ENCODE measurements around the gene CDS2.

DNA sequence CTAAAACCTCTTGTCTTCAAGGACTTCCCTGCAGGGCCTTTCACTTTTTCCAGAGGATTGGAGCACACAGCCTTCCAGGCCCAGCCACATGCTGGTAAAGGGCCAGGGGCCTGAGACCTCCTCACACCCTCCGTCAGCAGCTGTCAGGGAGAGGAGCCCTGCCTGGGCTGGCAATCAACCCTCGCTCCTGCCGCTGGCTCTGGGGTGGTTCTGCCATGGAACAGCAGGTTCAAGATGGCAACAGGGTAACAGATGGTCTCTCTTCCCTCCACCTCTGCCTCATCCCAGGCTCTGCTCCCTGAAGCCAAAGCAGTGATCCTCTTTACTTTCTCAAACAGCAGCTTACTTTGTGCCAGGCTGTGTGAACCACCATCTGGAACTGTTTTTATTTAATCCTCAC, 30.9 kb upstream of the CDS2 start:
- TF ChIP-seq, protein P1, sequence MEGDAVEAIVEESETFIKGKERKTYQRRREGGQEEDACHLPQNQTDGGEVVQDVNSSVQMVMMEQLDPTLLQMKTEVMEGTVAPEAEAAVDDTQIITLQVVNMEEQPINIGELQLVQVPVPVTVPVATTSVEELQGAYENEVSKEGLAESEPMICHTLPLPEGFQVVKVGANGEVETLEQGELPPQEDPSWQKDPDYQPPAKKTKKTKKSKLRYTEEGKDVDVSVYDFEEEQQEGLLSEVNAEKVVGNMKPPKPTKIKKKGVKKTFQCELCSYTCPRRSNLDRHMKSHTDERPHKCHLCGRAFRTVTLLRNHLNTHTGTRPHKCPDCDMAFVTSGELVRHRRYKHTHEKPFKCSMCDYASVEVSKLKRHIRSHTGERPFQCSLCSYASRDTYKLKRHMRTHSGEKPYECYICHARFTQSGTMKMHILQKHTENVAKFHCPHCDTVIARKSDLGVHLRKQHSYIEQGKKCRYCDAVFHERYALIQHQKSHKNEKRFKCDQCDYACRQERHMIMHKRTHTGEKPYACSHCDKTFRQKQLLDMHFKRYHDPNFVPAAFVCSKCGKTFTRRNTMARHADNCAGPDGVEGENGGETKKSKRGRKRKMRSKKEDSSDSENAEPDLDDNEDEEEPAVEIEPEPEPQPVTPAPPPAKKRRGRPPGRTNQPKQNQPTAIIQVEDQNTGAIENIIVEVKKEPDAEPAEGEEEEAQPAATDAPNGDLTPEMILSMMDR (IDR thresholded peaks at IDR 0.05) = no peak
- TF ChIP-seq EP300 (IDR thresholded peaks at IDR 0.05) = no peak
- TF ChIP-seq POLR2A (IDR thresholded peaks at IDR 0.05) = no peak

Data from stomach (tissue), 4 donors.